Neutrophil (primary cell): ENCODE measurements around the gene MIGA2.

Experiments
- H3K27ac ChIP-seq: fragments of 200-600 bp; sonication (generic); 2 replicates; pipeline ENCODE4 v1.5.1; 2016; ENCODE audit warnings: mild to moderate bottlenecking, moderate library complexity
- H3K27me3 ChIP-seq: fragments of 200-600 bp; sonication (generic); 2 replicates; pipeline ENCODE4 v1.6.0; 2016; ENCODE audit warnings: mild to moderate bottlenecking
- H3K36me3 ChIP-seq: fragments of 200-600 bp; sonication (generic); 2 replicates; pipeline ENCODE4 v1.5.1; 2017
- H3K4me1 ChIP-seq, 2 experiments: fragments of 200-600 bp in 1 of 2; sonication (generic) in 1 of 2; 1 replicate in 1 of 2; 2 replicates in 1 of 2; pipeline versions ENCODE4 v1.5.1 to v1.6.1; 2013 to 2016; ENCODE audit warnings: low read depth in 1 of 2, low read length in 1 of 2, mild to moderate bottlenecking in 1 of 2, moderate library complexity in 1 of 2; ENCODE audit not compliant: control insufficient read depth in 1 of 2, insufficient read depth in 1 of 2
- H3K4me3 ChIP-seq, 2 experiments: fragments of 200-600 bp in 1 of 2; sonication (generic) in 1 of 2; 1 replicate in 1 of 2; 2 replicates in 1 of 2; pipeline ENCODE4 v1.5.1; 2013 to 2016; ENCODE audit warnings: low read depth in 1 of 2, low read length in 1 of 2, mild to moderate bottlenecking in 1 of 2, moderate library complexity in 1 of 2
- H3K9me3 ChIP-seq: fragments of 200-600 bp; sonication (generic); 2 replicates; pipeline ENCODE4 v1.5.1; 2016
- CTCF ChIP-seq: fragments of 200-600 bp; sonication (generic); IDR thresholded peaks from 2 replicates; pipeline ENCODE4 v1.5.1; 2016; ENCODE audit warnings: antibody characterized with exemption

The MIGA2 gene

GRCh38 chr9:129100383-129101169, 64.2 kb downstream of the MIGA2 start:
- no peaks in the 10 kb centered on the region for H3K4me1 ChIP-seq
- H3K27me3 ChIP-seq, result no peaks in the 10 kb centered on the region
- H3K9me3 ChIP-seq, result no peaks in the 10 kb centered on the region
- TF ChIP-seq CTCF, result no peak
- H3K4me3 ChIP-seq, result no peak overlapping the region
- peaks cover 16% of the 10 kb centered on the region for H3K36me3 ChIP-seq
- H3K27ac ChIP-seq, result no peak overlapping the region

GRCh38 chr9:129101279-129101678, 64.9 kb downstream of the MIGA2 start:
- H3K27ac ChIP-seq, result no peak overlapping the region
- no peak overlapping the region for H3K4me3 ChIP-seq
- H3K9me3 ChIP-seq, result no peaks in the 10 kb centered on the region
- TF ChIP-seq CTCF, result no peak
- H3K4me1 ChIP-seq, result no peaks in the 10 kb centered on the region
- peaks cover 9% of the 10 kb centered on the region for H3K36me3 ChIP-seq
- no peaks in the 10 kb centered on the region for H3K27me3 ChIP-seq

- Histone ChIP-seq H3K4me3 (no peak overlapping the region), H3K9me3 (no peaks in the 10 kb centered on the region), H3K27me3 (no peaks in the 10 kb centered on the region), H3K36me3 (peaks cover 9% of the 10 kb centered on the region), H3K4me1 (no peaks in the 10 kb centered on the region), H3K27ac (no peak overlapping the region)
- no peak for TF ChIP-seq CTCF
Observed at GRCh38 chr9:129102095-129102525, 65.7 kb downstream of the MIGA2 start.

- Histone ChIP-seq H3K27ac (no peak overlapping the region), H3K9me3 (no peaks in the 10 kb centered on the region), H3K36me3 (peaks cover 10% of the 10 kb centered on the region), H3K27me3 (no peaks in the 10 kb centered on the region), H3K4me3 (no peak overlapping the region), H3K4me1 (no peaks in the 10 kb centered on the region)
- TF ChIP-seq CTCF, result no peak
Observed at GRCh38 chr9:129102791-129103594, 66.6 kb downstream of the MIGA2 start.

- Histone ChIP-seq H3K9me3 (no peaks in the 10 kb centered on the region), H3K27ac (no peak overlapping the region), H3K4me1 (no peaks in the 10 kb centered on the region), H3K36me3 (peaks cover 5% of the 10 kb centered on the region), H3K27me3 (no peaks in the 10 kb centered on the region), H3K4me3 (no peak overlapping the region)
- TF ChIP-seq CTCF, result no peak
Observed at GRCh38 chr9:129103595-129103965, 67.2 kb downstream of the MIGA2 start.
